Measurements from ENCODE around the gene DOCK4. TPM values are rescaled to one million over a fixed set of nuclear protein-coding genes. Genes with fewer than 3 reads are reported as not detected.
A peak's percentile ranks its signal among the peaks of the same experiment; 100 is the strongest.

DOCK4 gene
- total and polyA plus RNA-seq, 10 of the 15 experiments (the other 5 are each of a cell fraction or from before 2014, with no cell fraction given) = 0.03 to 0.73 (median 0.38) TPM

- TF ChIP-seq RELB (IDR thresholded peaks at IDR 0.05; ENCODE audit: low read depth) = peak; percentile 63; the same call in 1 of the 2 replicates
- no peak for TF ChIP-seq PRDM15 (CRISPR knock-in tag; IDR thresholded peaks at IDR 0.05)
- TF ChIP-seq E2F4 (IDR thresholded peaks at IDR 0.05; ENCODE audit: low read depth, low read length) = no peak
- no peak for TF ChIP-seq RAD21 (IDR thresholded peaks at IDR 0.05; ENCODE audit: insufficient read depth, low read depth, low read length)
- TF ChIP-seq SREBF1 (IDR thresholded peaks at IDR 0.05; ENCODE audit: low read length) = no peak
- TF ChIP-seq NFYB (IDR thresholded peaks at IDR 0.05; ENCODE audit: insufficient read depth, low read depth, low read length) = no peak
- TF ChIP-seq NR2F1 (conservative IDR thresholded peaks at IDR 0.05) = no peak
- no peak for TF ChIP-seq SP1 (IDR thresholded peaks at IDR 0.05; ENCODE audit: low read depth, low read length)
- no peak for TF ChIP-seq SMC3 (IDR thresholded peaks at IDR 0.05; ENCODE audit: borderline replicate concordance, low read length)
- TF ChIP-seq MTA3 (IDR thresholded peaks at IDR 0.05; ENCODE audit: borderline replicate concordance, low read length) = no peak
- no peak for TF ChIP-seq RB1 (IDR thresholded peaks at IDR 0.05; ENCODE audit: borderline replicate concordance)
- TF ChIP-seq SMAD1 (IDR thresholded peaks at IDR 0.05; ENCODE audit: low read depth, partially characterized antibody) = no peak
- TF ChIP-seq YBX1 (IDR thresholded peaks at IDR 0.05) = no peak
- no peak for TF ChIP-seq IRF3 (IDR thresholded peaks at IDR 0.05)
- TF ChIP-seq CBX5 (IDR thresholded peaks at IDR 0.05; ENCODE audit: low read depth) = no peak
- TF ChIP-seq WRNIP1 (IDR thresholded peaks at IDR 0.05; ENCODE audit: borderline replicate concordance, low read depth, low read length) = no peak
- no peak for TF ChIP-seq FOS (IDR thresholded peaks at IDR 0.05; ENCODE audit: borderline replicate concordance, extremely low read depth, insufficient read length)
- TF ChIP-seq ZNF24 (IDR thresholded peaks at IDR 0.05) = no peak
- 0 out of 2 replicates have a peak, but pooled peaks have one; percentile 27 for TF ChIP-seq DPF2 (IDR thresholded peaks at IDR 0.05)
- no peak for TF ChIP-seq NRF1 (conservative IDR thresholded peaks at IDR 0.05; ENCODE audit: low read depth, low read length)
- no peak for TF ChIP-seq SUZ12 (IDR thresholded peaks at IDR 0.05; ENCODE audit: unreplicated experiment)
Observed at GRCh38 chr7:112084520-112084971, 121.7 kb downstream of the DOCK4 start (continued).
